GM06990 (cell line): ENCODE data around the gene FKBP4.
"Not testable (repeated sequence)": the region's sequence is repeated elsewhere in the genome, so short reads cannot be mapped to it uniquely, and the experiment has no call there.

Experiments used
- DNase-seq: peaks from one replicate; pipeline ENCODE4 v3.0.0-alpha.2; 2011; ENCODE audit not compliant: insufficient read length; ENCODE audit errors: extremely low read depth
- H3K27me3 ChIP-seq: replicated peaks from 2 replicates; pipeline ENCODE4 v1.6.0; 2011; ENCODE audit warnings: low read length; ENCODE audit not compliant: control insufficient read depth, insufficient read depth
- H3K36me3 ChIP-seq: 2 replicates; pipeline ENCODE4 v1.5.1; 2011; ENCODE audit warnings: low read length; ENCODE audit not compliant: control insufficient read depth, insufficient read depth
- H3K4me3 ChIP-seq: replicated peaks from 2 replicates; pipeline ENCODE4 v1.5.1; 2011; ENCODE audit warnings: low read depth, mild to moderate bottlenecking, control low read depth, low read length
- TF ChIP-seq, protein P1 (sequence below): IDR thresholded peaks from 2 replicates; pipeline ENCODE4 v1.5.1; 2011; ENCODE audit warnings: low read length, control low read depth, mild to moderate bottlenecking, inconsistent platforms; ENCODE audit not compliant: insufficient read depth, poor library complexity, severe bottlenecking

The FKBP4 gene

GRCh38 chr12:2764398-2764797 lies 30.4 kb upstream of the FKBP4 start:
- TF ChIP-seq, protein P1, sequence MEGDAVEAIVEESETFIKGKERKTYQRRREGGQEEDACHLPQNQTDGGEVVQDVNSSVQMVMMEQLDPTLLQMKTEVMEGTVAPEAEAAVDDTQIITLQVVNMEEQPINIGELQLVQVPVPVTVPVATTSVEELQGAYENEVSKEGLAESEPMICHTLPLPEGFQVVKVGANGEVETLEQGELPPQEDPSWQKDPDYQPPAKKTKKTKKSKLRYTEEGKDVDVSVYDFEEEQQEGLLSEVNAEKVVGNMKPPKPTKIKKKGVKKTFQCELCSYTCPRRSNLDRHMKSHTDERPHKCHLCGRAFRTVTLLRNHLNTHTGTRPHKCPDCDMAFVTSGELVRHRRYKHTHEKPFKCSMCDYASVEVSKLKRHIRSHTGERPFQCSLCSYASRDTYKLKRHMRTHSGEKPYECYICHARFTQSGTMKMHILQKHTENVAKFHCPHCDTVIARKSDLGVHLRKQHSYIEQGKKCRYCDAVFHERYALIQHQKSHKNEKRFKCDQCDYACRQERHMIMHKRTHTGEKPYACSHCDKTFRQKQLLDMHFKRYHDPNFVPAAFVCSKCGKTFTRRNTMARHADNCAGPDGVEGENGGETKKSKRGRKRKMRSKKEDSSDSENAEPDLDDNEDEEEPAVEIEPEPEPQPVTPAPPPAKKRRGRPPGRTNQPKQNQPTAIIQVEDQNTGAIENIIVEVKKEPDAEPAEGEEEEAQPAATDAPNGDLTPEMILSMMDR, result no peak
- Histone ChIP-seq H3K27me3 (peaks cover 4% of the 10 kb centered on the region), H3K36me3 (no peaks in the 10 kb centered on the region), H3K4me3 (no peak overlapping the region)
- DNase-seq, result no peak

GRCh38 chr12:2765052-2765451 lies 29.7 kb upstream of the FKBP4 start:
- no peak overlapping the region for H3K4me3 ChIP-seq
- H3K27me3 ChIP-seq, result peaks cover 4% of the 10 kb centered on the region
- no peak for DNase-seq
- TF ChIP-seq, protein P1, result no peak
- H3K36me3 ChIP-seq, result no peaks in the 10 kb centered on the region

DNA sequence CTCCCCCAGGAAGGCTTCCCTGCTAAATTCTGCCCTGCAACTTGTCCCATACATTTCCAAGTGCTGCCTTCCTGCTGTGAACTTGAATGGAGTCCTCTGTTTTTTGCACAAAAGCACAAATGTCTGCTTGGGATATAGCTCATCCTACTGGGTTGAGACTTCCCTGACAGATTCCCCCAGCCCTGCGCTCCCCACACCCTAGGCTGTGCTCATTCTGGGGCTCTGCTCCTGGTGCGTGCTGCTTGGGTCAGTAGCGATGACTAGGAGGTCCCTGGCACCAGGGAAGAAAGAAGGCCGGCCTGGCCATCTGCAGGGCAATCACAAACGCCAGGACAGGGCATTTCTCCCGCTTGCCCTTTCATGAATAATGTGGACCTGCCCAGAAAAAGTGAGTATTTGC lies 29.2 kb upstream of the FKBP4 start:
- Histone ChIP-seq H3K4me3 (no peak overlapping the region), H3K36me3 (no peaks in the 10 kb centered on the region), H3K27me3 (peaks cover 2% of the 10 kb centered on the region)
- TF ChIP-seq, protein P1, result no peak
- DNase-seq, result no peak

- Histone ChIP-seq H3K36me3 (no peaks in the 10 kb centered on the region), H3K4me3 (no peak overlapping the region), H3K27me3 (peaks cover 2% of the 10 kb centered on the region; the same call in 1 of the 2 replicates)
- no peak for DNase-seq
- TF ChIP-seq, protein P1, result no peak
Measured at GRCh38 chr12:2768224-2768961, 26.4 kb upstream of the FKBP4 start.

DNA sequence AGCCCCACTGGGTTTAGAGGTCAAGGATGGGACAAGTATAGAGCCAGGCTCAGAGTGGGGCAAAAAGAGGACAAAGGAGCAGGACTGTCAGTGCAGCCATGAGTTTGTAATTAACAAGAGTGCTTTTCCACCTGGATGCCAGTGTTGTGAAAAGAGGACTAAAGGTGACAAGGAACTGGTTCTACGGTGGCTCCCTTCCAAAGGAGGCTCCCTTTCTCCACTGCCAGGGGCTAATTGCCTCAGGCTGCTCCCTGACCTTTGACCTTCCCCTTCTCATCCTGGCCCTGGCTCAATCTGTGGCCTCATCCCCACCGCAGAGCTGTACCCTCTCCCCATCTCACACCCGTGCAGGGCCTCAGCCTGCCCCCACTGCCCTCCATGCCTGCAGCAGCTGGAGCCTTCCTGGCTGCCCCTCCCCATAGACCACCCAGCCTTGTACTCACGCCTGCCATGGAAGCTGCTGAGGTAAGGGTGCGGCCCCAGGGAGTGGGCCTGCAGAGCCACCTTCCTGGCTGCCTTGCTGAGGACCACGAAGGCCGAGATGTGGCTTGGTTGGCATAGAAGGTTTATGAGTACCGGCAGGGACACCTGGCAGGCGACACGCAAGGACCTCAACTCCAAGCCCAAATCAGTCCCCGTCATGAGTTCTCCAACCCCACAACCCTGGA lies 24.8 kb upstream of the FKBP4 start:
- Histone ChIP-seq H3K27me3 (peaks cover 4% of the 10 kb centered on the region; the same call in 1 of the 2 replicates), H3K4me3 (no peak overlapping the region), H3K36me3 (no peaks in the 10 kb centered on the region)
- DNase-seq, result no peak
- TF ChIP-seq, protein P1, result no peak

- H3K36me3 ChIP-seq, H3K27me3 ChIP-seq, H3K4me3 ChIP-seq, DNase-seq: not testable (repeated sequence)
Measured at GRCh38 chr12:2770544-2770943, 24.2 kb upstream of the FKBP4 start.
